NCI-H2227 treated with DMSO at 0.1 percent for 48 hours (cell line): ENCODE data around the gene TTLL13.
A peak's percentile ranks its signal among the peaks of the same experiment; 100 is the strongest.

Experiments
- DNase-seq: peaks from one replicate; lab custom pipeline; 2025; lab: John Stamatoyannopoulos, UW

TTLL13 gene

DNA sequence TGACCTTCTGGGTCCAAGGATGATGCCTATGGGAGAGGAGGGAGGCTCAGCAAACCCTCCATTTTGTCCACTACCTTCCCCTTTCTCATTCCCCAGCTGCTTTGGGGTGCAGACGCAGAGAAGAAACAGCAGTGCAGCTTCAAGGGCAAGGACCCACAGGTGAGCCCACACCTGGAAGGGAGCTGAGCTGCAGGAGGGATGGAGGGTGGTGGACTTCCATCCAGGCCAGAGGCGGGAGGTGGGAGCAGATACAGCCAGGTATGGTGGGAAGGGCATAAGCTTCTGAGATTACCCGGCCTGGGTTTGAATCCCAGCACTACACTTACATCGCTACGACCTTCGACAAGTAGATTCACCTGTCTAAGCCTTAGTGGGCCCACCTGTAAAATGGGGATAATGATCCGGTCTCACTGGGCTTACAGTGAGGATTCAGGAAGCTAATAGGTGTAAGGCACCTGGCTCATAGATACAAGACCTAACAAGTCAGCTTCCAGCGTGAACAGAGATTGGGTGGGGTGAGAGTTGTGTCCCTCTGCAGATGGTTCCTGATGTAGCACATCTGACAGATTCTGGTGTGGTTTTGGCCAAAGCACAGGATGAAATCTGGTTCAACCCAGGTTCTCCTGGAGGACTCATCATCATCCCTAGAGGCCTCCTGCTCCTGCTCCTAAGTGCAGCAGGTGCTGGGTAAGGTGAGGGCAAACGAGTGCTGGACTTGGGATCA is 31.5 kb upstream of the TTLL13 start:
- no peak for DNase-seq

DNA sequence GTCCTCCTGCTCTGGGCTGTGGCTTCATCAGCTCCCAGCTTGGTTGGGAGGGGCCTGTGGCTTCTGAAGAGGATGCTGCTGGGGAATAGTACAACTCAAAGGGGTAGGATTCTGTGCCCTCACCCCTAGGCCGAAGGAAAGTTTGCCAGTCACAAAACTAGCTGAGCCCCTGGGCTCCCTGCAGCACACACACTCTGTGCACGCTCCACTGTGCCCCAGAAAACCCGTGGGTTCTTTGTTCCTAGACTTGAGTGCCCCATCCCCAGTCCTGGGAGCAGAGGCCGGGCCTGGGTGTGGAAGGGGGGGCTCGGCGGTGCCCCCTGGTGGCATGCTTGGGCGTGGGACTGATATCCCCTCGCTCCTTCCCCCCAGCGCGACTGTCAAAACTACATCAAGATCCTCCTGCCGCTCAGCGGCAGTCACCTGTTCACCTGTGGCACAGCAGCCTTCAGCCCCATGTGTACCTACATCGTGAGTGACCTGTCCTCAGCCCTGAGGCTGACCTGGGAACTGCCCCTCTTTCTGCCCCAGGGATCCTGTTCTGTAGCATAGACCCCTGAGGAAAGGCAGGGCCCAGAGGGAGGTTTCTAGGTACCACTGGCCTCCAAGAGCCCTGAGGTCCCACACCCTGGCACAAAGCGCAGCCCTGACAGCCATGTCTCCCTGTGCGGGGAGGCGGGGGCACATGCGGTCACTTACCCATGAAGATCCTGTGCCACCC is 29.8 kb upstream of the TTLL13 start:
- DNase-seq, result peak; percentile 24

DNA sequence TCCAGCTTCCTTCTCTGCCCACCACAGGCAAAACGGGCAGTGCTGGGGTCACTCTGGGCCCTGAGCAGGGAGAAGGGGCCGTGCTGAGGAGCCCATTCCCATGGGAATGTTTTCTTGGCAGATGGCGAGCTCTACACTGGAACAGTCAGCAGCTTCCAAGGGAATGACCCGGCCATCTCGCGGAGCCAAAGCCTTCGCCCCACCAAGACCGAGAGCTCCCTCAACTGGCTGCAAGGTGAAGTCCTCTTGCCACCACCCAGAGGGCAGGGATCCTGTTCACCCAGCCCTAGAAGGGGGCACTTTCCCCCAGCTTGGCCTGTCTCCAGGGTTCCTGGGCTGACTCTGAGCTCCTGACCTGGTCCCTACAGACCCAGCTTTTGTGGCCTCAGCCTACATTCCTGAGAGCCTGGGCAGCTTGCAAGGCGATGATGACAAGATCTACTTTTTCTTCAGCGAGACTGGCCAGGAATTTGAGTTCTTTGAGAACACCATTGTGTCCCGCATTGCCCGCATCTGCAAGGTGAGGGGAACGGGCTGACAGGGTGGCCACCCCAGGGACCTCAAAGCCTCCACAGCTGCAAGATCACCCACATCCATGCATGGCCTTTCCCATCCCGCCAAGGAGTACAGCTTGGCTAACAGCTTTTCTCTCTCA is 28.0 kb upstream of the TTLL13 start:
- DNase-seq, result no peak

DNA sequence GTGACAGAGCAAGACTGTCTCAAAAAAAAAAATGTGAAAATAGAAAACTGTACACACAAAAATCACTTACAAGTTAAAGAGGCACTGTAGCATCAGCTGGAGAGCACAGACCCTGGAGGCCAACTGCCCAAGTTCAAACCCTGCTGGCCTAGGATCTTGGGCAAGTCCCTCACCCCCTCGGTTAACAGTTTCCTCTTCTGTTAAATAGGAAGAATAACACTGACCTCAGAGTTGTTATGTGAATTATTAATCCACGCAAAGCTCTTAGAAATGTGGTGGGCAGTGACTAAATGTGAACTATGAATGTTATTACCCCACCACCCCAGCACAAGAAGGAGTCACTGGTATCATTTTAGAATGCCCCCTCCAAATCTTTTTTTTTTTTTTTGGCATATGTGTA is 26.8 kb upstream of the TTLL13 start:
- no peak for DNase-seq

DNA sequence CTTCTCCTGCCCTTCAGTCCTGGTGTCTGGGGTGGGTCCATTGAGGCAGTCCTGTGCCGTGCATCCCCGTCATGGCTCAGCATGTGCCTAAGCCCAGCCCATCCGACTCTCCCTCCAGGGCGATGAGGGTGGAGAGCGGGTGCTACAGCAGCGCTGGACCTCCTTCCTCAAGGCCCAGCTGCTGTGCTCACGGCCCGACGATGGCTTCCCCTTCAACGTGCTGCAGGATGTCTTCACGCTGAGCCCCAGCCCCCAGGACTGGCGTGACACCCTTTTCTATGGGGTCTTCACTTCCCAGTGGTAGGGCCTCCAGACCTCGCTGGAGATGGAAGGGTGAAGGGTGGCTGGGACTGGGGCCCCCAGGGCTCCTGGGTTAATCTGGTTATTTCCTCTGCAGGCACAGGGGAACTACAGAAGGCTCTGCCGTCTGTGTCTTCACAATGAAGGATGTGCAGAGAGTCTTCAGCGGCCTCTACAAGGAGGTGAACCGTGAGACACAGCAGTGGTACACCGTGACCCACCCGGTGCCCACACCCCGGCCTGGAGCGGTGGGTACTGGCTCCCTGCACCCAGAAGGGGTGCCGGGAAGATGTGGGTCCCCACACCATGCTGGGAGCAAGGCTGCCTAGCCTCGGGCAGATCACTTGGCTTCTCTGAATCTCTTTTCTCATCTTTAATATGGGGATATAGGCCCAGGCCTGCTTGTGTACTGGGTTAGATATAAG is 25.8 kb upstream of the TTLL13 start:
- DNase-seq, result no peak

DNA sequence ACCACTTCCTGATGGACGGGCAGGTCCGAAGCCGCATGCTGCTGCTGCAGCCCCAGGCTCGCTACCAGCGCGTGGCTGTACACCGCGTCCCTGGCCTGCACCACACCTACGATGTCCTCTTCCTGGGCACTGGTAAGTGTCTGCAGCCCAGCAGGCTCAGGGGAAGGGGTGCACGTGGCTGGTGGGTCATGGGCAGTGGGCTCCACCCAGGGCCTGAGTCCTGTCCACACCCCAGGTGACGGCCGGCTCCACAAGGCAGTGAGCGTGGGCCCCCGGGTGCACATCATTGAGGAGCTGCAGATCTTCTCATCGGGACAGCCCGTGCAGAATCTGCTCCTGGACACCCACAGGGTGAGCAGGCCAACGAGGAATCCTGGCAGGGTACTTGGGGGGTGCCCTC is 24.3 kb upstream of the TTLL13 start:
- no peak for DNase-seq

DNA sequence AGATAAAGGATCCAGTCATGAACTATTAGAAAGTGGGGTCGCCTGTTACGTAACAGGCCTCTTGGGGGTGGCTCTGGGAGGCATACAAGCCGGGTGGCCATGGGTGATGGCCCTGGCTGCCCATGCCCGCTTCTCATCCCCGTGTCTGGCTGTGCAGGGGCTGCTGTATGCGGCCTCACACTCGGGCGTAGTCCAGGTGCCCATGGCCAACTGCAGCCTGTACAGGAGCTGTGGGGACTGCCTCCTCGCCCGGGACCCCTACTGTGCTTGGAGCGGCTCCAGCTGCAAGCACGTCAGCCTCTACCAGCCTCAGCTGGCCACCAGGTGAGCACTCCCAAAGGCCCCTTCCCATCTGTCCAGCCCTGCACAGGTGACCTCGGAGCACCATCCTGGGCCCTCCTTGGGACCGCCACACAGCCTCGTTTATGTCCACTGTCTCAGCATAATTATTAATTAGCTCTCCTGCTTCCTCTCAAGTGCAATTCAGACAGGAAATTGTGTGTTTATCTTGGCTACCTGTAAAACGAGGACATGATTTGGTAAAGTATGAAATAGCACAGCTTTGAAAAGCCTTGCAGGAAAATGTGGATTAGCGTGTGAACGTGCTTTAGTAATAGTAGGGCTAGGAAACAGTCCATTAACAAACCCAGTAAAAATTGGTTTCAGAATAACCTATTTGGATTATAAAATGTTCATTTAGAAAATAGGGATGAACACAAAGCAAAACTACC is 23.7 kb upstream of the TTLL13 start:
- no peak for DNase-seq

DNA sequence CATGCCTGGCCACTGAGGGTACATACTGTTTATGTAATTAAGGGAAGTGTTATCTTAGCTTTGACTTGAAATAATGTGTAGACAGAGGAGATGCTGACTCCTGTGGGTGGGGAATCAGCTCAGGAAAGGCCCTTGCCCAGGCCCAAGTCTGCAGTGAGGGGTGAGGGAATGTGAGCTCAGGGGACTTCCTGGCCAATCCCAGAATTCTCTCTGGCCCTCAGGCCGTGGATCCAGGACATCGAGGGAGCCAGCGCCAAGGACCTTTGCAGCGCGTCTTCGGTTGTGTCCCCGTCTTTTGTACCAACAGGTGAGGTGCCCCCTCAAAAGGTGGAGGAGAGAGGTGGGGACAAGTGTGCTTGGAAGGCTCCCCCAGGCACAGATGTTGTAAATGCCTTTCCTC is 22.0 kb upstream of the TTLL13 start:
- no peak for DNase-seq

DNA sequence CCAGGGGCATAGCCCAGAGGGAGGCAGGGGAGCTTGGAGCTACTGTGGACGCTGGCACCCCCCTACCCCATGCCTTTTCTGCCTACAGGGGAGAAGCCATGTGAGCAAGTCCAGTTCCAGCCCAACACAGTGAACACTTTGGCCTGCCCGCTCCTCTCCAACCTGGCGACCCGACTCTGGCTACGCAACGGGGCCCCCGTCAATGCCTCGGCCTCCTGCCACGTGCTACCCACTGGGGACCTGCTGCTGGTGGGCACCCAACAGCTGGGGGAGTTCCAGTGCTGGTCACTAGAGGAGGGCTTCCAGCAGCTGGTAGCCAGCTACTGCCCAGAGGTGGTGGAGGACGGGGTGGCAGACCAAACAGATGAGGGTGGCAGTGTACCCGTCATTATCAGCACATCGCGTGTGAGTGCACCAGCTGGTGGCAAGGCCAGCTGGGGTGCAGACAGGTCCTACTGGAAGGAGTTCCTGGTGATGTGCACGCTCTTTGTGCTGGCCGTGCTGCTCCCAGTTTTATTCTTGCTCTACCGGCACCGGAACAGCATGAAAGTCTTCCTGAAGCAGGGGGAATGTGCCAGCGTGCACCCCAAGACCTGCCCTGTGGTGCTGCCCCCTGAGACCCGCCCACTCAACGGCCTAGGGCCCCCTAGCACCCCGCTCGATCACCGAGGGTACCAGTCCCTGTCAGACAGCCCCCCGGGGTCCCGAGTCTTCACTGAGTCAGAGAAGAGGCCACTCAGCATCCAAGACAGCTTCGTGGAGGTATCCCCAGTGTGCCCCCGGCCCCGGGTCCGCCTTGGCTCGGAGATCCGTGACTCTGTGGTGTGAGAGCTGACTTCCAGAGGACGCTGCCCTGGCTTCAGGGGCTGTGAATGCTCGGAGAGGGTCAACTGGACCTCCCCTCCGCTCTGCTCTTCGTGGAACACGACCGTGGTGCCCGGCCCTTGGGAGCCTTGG is 21.3 kb upstream of the TTLL13 start:
- DNase-seq, result no peak

DNA sequence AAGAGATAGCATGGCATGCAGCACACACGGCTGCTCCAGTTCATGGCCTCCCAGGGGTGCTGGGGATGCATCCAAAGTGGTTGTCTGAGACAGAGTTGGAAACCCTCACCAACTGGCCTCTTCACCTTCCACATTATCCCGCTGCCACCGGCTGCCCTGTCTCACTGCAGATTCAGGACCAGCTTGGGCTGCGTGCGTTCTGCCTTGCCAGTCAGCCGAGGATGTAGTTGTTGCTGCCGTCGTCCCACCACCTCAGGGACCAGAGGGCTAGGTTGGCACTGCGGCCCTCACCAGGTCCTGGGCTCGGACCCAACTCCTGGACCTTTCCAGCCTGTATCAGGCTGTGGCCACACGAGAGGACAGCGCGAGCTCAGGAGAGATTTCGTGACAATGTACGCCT is 20.4 kb upstream of the TTLL13 start:
- DNase-seq, result no peak

DNA sequence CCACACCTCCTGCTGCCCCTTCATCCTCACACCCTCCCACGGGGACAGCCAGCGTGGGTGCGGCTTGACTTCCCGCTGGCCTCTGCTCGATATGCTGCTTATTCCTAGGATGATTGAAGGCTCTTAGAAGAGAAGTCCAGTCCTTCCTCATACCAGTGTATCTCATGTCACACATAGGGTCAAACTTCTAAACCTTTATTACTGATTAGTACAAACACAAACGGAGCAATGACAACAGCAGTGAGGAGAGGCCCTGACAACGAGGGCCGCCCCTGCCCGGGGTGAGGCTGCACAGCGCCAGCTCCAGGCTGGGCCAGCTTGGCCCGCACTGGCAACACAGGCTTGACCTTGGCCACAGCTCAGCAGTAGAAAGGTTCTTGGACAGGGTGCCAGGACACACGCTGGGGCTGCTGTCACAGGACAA is 19.3 kb upstream of the TTLL13 start:
- DNase-seq, result no peak

DNA sequence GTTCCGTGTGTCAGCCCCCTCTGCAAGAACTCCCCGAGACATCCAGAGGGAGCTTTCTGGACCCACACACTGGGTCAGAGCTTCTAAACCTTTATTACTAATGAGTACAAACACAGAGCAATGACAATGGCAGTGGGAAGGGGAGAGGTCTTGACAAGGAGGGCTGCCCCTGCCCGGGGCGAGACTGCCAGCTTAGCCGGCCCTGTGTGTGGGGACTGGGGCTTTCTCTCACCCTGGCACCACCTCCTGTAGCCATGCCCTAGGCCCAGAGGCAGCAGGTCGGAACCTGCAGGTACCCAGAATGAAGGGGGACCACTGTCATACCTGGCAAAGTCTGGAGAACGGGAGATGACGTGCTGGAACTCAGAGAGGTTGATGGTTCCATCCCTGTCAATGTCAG is 18.7 kb upstream of the TTLL13 start:
- DNase-seq, result no peak

DNA sequence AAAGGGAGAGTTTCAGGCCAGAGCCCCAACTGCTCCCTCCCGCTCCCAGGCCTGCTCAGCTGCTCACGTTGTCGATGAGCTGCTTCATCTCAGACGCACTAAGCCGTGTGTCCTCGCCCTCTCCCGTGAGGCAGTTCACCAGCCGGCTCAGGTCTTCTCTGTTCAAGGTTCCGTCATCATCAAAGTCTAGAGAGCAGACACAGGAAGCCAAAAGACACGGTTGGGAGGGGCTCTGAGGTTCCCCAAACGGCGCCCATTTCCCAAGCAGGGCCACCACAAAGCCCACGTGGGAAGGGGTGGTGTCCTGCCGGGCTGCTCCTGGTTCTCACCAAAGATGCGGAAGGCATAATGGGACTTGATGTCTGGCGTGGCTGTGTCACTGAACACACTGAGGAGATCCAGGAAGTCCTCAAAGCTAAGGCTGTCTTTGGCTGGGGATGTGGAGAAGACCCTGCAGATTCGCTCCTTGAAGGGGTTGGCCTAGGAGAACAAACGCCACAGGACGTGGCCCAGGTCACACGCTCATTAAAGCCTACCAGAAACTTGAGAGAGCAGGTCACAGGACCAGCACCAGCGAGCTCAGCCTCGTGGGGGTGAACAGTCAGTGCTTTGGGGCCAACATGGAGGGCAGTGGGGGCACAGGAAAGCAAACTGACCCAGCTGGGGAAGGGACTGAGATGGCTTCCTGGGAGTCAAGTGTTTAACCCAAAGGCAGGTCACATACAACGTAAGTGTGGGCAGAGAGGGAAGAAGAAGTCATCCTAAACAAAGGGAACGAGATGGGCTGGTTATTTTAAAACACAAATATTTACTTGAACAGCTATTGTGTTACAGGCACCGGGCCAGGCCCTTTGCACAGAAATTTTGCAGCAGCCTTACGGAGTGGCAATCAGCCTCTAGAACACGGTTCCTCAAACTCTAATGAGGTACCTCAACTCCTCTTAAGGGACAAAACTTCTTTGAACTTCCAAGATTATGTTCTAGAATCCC is 18.0 kb upstream of the TTLL13 start:
- no peak for DNase-seq

DNA sequence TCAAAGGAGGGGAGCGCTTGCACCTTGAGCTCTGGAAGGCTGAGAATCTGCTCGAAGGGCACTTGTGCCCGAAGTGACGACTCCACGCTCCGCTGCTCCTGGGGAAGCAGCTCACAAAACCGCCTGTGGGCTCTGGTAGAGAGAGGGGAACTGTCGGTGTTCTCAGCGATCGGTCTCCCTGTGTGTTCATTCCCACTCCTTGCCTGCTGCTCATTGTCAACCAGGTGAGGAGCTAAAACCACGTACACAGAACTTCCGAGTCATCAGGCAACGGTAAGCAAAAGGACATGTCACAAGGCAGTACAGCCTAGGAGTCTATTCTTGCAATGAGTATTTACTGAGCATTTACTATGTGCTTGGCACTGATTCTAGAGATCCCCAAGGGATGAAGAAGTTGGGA is 17.2 kb upstream of the TTLL13 start:
- DNase-seq, result no peak

DNA sequence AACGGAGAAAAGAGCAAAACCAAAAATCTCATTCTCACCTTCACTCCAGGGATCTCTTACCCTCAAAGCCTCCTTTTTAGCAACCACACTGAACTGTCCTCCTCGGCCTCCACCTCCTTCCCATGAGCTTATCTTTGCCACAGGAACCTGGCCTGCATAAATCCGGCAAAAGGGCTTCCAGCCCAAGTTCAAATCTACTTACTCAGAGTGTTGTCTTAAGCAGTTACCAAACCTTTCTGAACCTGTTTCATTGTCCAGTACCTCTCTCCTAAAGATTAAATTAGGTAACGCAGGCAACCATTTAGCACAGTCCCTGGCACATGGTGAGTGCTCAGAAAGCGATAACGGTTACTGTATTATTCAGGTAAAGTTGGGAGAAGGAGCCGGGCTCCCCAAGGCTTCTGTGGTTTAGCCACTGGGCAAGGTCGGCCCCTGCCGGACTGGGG is 16.4 kb upstream of the TTLL13 start:
- DNase-seq, result no peak

DNA sequence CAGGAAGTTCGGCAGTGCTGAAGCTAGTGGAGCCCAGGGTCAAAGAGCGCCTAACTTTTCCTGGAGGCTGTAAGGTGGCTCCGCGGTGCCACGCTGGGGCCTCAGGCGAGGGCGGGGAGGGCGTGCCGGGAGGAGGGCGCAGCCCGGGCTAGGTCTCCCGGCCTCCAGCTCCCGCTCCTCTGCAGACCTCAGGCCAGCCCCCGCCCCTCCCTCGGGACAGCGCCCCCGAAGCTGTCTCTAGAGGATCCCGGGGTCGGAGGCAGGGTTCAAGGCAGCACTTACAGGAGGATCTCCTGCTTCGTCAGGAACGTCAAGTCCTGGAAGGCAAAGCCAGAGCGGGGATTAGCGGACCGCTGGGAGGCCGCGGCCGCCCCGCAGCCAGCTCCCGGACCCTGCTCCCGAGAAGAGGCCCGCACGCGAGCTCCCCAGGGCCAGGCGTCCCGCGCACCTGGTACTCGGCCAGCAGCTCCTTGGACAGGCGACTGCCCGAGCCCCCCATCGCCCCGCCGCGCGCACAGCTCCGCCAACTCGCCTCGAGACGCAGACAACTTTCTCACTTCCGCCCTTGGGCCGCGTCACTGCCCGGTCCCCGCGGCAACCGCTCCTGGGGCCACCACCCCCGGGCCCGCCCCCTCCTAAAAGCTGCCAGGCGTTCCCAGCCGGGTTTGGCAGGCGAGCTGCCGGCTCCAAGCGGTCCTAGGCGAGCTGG is 15.8 kb upstream of the TTLL13 start, which contains the start of gene CIB1:
Gene CIB1 (minus strand): TSS at position 555 of the 709 bp plus-strand sequence. CDS start 56 bp downstream, at position 499.
- DNase-seq, result no peak

DNA sequence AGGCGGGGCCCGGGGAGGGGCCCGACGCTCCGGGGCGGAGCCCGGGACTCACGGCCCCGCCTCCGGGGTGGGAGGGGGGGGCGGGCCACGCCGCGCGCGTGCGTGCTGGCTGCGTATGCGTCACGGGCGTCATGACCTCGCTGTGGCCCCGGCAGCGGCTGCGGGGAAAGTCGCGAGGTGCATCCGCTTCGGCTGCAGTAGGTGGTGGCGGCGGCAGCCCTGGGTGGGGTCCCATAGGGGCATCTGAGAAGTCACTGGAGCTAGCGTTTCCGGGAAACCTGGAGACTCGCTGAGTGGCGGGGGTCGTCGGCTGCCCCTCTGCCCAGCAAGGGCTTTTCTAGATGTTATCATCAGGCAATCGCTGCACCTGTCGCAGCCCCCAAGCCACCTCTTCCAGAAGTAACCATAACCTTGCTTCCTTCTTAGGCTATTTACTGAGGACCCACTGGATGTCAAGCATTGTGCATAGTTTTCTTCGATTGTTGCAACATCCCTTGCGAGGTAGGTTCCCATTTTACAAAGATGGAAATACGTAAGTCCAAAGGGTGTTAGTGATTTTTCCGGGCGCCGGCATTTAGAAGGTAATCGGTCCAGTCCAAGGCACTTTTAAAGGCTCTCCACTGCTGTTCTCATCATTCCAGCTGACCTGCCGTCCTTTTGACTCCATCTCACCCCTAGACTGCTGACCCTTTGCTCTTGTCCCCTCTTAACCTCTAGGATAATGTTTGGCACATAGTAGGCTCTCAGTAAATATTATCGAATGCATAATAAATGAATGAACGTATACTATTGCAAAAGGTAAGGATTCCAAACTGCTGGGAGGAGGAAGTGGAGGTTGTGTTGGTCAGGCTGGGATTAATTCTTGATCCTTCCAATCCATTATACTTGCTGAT is 15.0 kb upstream of the TTLL13 start, which contains the start of gene GDPGP1:
Gene GDPGP1 (plus strand): TSS at position 114 of the 893 bp plus-strand sequence. CDS start 6,700 bp downstream, outside the sequence.
- peak; percentile 64 for DNase-seq
